ENCODE results near the gene LPAR2.

The LPAR2 gene

GRCh38 chr19:19594381-19594780 lies 33.6 kb downstream of the LPAR2 start:
- DNase-seq, result no peak

- no peak for DNase-seq
Observed at GRCh38 chr19:19592690-19593089, 35.3 kb downstream of the LPAR2 start.

GRCh38 chr19:19591133-19591825 lies 36.7 kb downstream of the LPAR2 start:
- peak; percentile 29 for DNase-seq

- no peak for DNase-seq
Observed at GRCh38 chr19:19588546-19588945, 39.5 kb downstream of the LPAR2 start.

- no peak for DNase-seq
Observed at GRCh38 chr19:19587771-19588170, 40.2 kb downstream of the LPAR2 start.

GRCh38 chr19:19584356-19584755 lies 43.7 kb downstream of the LPAR2 start:
- DNase-seq, result no peak

- no peak for DNase-seq
Observed at GRCh38 chr19:19582471-19582870, 45.5 kb downstream of the LPAR2 start.

GRCh38 chr19:19581391-19581790 lies 46.6 kb downstream of the LPAR2 start:
- DNase-seq, result no peak

GRCh38 chr19:19580418-19580817 lies 47.6 kb downstream of the LPAR2 start:
- no peak for DNase-seq

- DNase-seq, result no peak
Observed at GRCh38 chr19:19579533-19580361, 48.3 kb downstream of the LPAR2 start.

GRCh38 chr19:19578252-19578651 lies 49.8 kb downstream of the LPAR2 start:
- DNase-seq, result no peak

- no peak for DNase-seq
Observed at GRCh38 chr19:19575411-19575810, 52.6 kb downstream of the LPAR2 start.
